NB4 (cell line): ENCODE results near the gene CLEC16A.

ENCODE experiments used
- MYC ChIP-seq: IDR thresholded peaks from 2 replicates; pipeline ENCODE4 v1.6.1; 2011; ENCODE audit warnings: low read depth, low read length
- POLR2A ChIP-seq: IDR thresholded peaks from 2 replicates; pipeline ENCODE4 v1.6.1; 2011; ENCODE audit warnings: mild to moderate bottlenecking; ENCODE audit not compliant: insufficient read length; ENCODE audit errors: extremely low read depth
- TF ChIP-seq, protein P1 (sequence below): IDR thresholded peaks from one replicate; pipeline ENCODE4 v1.5.1; 2012; ENCODE audit warnings: low read depth, low read length
- TF ChIP-seq, protein P2 (sequence below): IDR thresholded peaks from 2 replicates; pipeline ENCODE4 v1.6.1; 2011; ENCODE audit warnings: low read depth, low read length

DNA sequence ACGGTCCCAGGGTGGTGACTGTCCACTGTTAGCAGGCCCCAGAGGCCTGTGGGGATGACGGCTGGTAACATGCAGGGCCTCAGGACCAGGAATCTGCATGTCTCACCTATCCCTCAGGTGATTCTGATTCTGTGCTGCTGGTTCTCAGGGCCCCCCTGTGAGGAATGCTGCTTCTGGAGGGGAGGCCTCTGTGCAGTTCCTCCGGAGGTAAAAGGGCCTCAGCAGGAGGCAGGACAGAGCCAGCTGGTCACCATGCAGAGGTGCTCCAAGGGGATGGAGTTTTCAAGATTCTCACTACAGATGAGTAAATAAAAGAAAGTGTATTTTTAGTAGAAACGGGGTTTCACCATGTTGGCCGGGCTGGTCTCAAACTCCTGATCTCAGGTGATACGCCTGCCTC is 33.8 kb downstream of the CLEC16A start:
- TF ChIP-seq POLR2A = no peak
- TF ChIP-seq, protein P1, sequence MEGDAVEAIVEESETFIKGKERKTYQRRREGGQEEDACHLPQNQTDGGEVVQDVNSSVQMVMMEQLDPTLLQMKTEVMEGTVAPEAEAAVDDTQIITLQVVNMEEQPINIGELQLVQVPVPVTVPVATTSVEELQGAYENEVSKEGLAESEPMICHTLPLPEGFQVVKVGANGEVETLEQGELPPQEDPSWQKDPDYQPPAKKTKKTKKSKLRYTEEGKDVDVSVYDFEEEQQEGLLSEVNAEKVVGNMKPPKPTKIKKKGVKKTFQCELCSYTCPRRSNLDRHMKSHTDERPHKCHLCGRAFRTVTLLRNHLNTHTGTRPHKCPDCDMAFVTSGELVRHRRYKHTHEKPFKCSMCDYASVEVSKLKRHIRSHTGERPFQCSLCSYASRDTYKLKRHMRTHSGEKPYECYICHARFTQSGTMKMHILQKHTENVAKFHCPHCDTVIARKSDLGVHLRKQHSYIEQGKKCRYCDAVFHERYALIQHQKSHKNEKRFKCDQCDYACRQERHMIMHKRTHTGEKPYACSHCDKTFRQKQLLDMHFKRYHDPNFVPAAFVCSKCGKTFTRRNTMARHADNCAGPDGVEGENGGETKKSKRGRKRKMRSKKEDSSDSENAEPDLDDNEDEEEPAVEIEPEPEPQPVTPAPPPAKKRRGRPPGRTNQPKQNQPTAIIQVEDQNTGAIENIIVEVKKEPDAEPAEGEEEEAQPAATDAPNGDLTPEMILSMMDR = no peak
- TF ChIP-seq MYC = no peak
- TF ChIP-seq, protein P2, sequence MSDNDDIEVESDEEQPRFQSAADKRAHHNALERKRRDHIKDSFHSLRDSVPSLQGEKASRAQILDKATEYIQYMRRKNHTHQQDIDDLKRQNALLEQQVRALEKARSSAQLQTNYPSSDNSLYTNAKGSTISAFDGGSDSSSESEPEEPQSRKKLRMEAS = no peak
